GM12892 (cell line): ENCODE measurements around the gene PLA2G4F.

Experiments used
- POLR2A ChIP-seq: IDR thresholded peaks from 2 replicates; pipeline ENCODE4 v1.6.1; 2011; ENCODE audit warnings: low read depth, low read length, control low read depth
- POLR2AphosphoS5 ChIP-seq: IDR thresholded peaks from 2 replicates; pipeline ENCODE4 v1.6.1; 2011; ENCODE audit warnings: low read depth, low read length, control low read depth
- TAF1 ChIP-seq: IDR thresholded peaks from 2 replicates; pipeline ENCODE4 v1.6.1; 2011; ENCODE audit warnings: low read depth, mild to moderate bottlenecking, control low read depth, low read length, borderline replicate concordance

GRCh38 chr15:42194513-42194912, 38.1 kb upstream of the PLA2G4F start:
- TF ChIP-seq POLR2AphosphoS5, result no peak
- no peak for TF ChIP-seq POLR2A
- TF ChIP-seq TAF1, result no peak
